Large intestine (tissue), 3 donors: ENCODE data around the gene CDC42BPB. TPM values are rescaled to one million over a fixed set of nuclear protein-coding genes. Genes with fewer than 3 reads are reported as not detected.

Experiments used
- DNase-seq, 2 donors: peaks; one replicate each; pipeline versions ENCODE4 v3.0.0 to v3.0.0-alpha.2; 2013
- H3K27ac ChIP-seq: one replicate; pipeline ENCODE4 v1.5.1; 2013; ENCODE audit warnings: low read length
- H3K27me3 ChIP-seq: 2 replicates; pipeline ENCODE4 v1.6.1; 2013; ENCODE audit warnings: low read length; ENCODE audit not compliant: control insufficient read depth, insufficient read depth
- H3K36me3 ChIP-seq: 2 replicates; pipeline ENCODE4 v1.6.1; 2013; ENCODE audit warnings: low read length; ENCODE audit not compliant: control insufficient read depth, insufficient read depth
- H3K4me1 ChIP-seq: one replicate; pipeline ENCODE4 v1.6.1; 2013; ENCODE audit warnings: low read length; ENCODE audit not compliant: control insufficient read depth, insufficient read depth
- H3K4me3 ChIP-seq: one replicate; pipeline ENCODE4 v1.5.1; 2013; ENCODE audit warnings: low read length
- H3K9me3 ChIP-seq: one replicate; pipeline ENCODE4 v1.6.1; 2013; ENCODE audit warnings: mild to moderate bottlenecking, low read depth, low read length, moderate library complexity; ENCODE audit not compliant: control insufficient read depth
- WGBS: methylation state at CpG from one replicate; pipeline ENCODE4 v1.1.5; 2013; ENCODE audit warnings: low lambda C conversion rate; ENCODE audit not compliant: insufficient coverage; 5-methylcytosine and 5-hydroxymethylcytosine counted together
- polyA plus RNA-seq: library from polyadenylated mRNA; unstranded; fragments of 120-200 nt; gene quantifications from one replicate; pipeline ENCODE4 v1.2.1, GENCODE V29; 2013

CDC42BPB gene
- polyA plus RNA-seq, 1 donor = 72.5 TPM

DNA sequence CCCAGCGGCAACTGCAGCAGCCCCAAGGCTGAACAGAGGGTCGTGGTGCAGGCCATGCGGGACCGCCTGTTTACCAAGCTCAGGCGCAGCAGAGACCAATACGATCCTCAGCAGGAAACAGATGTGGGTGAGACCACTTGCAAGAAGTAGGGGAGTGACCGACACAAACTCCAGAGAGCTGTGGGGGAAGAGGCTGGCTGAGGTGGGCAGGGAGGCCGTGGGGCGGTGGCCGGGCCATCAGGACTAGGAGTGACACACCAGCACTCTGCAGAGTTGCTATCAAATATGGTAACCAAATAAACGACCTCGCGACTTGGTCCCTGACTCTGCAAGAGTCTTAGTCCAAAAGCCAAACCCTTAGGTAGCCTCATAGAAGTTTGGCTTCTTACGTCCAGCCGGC is 104.2 kb downstream of the CDC42BPB start:
- Histone ChIP-seq H3K9me3 (no peaks in the 10 kb centered on the region), H3K4me1 (no peaks in the 10 kb centered on the region), H3K4me3 (no peak overlapping the region), H3K27ac (no peak overlapping the region), H3K27me3 (no peaks in the 10 kb centered on the region), H3K36me3 (peaks cover 84% of the 10 kb centered on the region)
- DNase-seq = no peak
- no CpG with 5 or more reads among the region's 15 CpGs for WGBS

DNA sequence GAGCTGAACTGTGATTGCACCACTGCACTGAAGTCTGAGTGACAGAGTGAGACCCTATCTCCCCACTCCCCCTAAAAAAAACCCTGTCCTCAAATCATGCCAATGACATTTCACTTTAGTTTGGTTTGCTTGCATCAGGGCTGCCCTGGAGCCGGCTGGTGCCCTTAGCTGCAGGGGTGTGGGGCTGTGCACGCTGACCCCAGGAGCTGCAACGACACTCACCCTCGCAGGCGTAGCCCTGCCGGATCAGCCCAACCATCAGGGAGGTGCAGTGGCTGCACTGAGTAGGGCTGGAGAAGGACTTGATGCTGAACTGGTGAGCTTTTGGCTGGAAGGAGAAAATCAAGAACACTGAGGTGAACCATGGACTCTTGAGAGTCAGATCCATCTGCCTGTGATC is 105.1 kb downstream of the CDC42BPB start:
- Histone ChIP-seq H3K4me3 (no peak overlapping the region), H3K27ac (no peak overlapping the region), H3K36me3 (peaks cover 82% of the 10 kb centered on the region), H3K9me3 (no peaks in the 10 kb centered on the region), H3K27me3 (no peaks in the 10 kb centered on the region), H3K4me1 (no peaks in the 10 kb centered on the region)
- DNase-seq = no peak
- no CpG with 5 or more reads among the region's 6 CpGs for WGBS

DNA sequence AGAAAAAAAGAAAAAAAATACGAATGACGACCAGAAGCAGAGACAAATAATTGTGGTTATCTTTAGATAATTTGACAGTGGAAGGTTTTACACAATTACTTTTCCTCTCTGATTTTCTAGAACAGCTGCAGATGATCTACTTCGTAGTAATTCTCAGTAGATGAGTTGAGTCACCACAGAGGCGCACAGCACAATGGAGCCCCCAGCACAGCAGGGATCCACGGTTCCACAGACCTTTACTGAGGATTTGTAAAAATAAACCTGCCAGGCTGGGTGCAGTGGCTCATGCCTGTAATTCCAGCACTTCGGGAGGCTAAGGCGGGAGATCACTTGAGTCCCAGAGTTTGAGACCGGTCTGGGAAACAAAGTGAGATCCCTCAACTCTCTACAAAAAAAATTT is 105.5 kb downstream of the CDC42BPB start:
- DNase-seq = no peak

GRCh38 chr14:102951034-102951433 is 106.3 kb downstream of the CDC42BPB start:
- no peaks in the 10 kb centered on the region for H3K9me3 ChIP-seq
- no peak for DNase-seq
- WGBS = no CpG with 5 or more reads among the region's 10 CpGs
- H3K36me3 ChIP-seq = peaks cover 86% of the 10 kb centered on the region
- no peak overlapping the region for H3K4me3 ChIP-seq
- H3K27ac ChIP-seq = no peak overlapping the region
- H3K4me1 ChIP-seq = no peaks in the 10 kb centered on the region
- H3K27me3 ChIP-seq = no peaks in the 10 kb centered on the region

More for the DNA sequence above, 105.5 kb downstream of the CDC42BPB start:
- Histone ChIP-seq H3K4me1 (no peaks in the 10 kb centered on the region), H3K27ac (no peak overlapping the region), H3K4me3 (no peak overlapping the region), H3K27me3 (no peaks in the 10 kb centered on the region), H3K36me3 (peaks cover 84% of the 10 kb centered on the region), H3K9me3 (no peaks in the 10 kb centered on the region)
- 100% methylated on average over 2 of the region's 8 CpGs for WGBS

DNA sequence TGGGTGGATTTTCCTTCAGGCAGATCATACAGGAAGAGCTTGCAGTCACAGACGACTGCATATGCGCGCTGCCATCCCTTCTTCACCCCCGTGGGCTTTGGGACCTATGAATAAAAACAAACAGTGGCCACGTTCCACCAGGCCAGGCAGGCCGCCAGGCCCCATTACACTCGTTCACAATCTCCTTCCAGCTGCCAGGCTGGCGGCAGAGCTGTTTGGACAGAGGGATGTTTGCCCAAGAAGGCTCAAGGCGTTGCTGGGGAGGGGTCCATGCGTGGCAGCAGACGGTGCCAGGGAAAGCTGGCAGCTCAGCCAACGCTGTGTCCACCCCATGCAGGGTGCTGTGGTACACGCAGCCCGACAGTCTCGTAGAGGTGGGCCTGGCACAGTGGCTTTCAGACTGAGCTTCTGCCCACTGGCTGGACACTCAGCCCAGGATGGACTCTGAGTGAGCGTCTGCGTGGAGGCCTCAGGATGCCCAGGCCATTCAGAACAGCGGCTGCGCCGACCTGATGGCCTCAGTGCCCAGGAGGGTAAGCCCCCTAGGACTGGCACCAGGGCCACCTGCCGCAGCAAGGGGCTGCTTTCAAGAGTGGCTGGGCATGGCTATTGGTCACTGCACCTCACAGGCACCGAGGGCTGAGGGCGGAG is 107.4 kb downstream of the CDC42BPB start:
- no CpG with 5 or more reads among the region's 23 CpGs for WGBS
- H3K27ac ChIP-seq = no peak overlapping the region

GRCh38 chr14:102949062-102949800 is 108.1 kb downstream of the CDC42BPB start:
- no peak overlapping the region for H3K27ac ChIP-seq
- H3K27me3 ChIP-seq = no peaks in the 10 kb centered on the region
- WGBS = no CpG with 5 or more reads among the region's 28 CpGs
- H3K4me3 ChIP-seq = no peak overlapping the region
- H3K4me1 ChIP-seq = no peaks in the 10 kb centered on the region
- no peak for DNase-seq
- peaks cover 4% of the 10 kb centered on the region for H3K9me3 ChIP-seq
- peaks cover 87% of the 10 kb centered on the region for H3K36me3 ChIP-seq

More for the DNA sequence above, 107.4 kb downstream of the CDC42BPB start:
- H3K4me1 ChIP-seq = no peaks in the 10 kb centered on the region
- no peak for DNase-seq
- H3K4me3 ChIP-seq = no peak overlapping the region
- H3K27me3 ChIP-seq = no peaks in the 10 kb centered on the region
- H3K36me3 ChIP-seq = peaks cover 87% of the 10 kb centered on the region
- H3K9me3 ChIP-seq = no peaks in the 10 kb centered on the region

- Histone ChIP-seq H3K9me3 (peaks cover 4% of the 10 kb centered on the region), H3K4me3 (no peak overlapping the region), H3K27me3 (no peaks in the 10 kb centered on the region), H3K4me1 (no peaks in the 10 kb centered on the region), H3K27ac (no peak overlapping the region), H3K36me3 (peaks cover 87% of the 10 kb centered on the region)
- no peak for DNase-seq
- WGBS = no CpG with 5 or more reads among the region's 9 CpGs
Measured at GRCh38 chr14:102948698-102949061, 108.7 kb downstream of the CDC42BPB start.

- WGBS = no CpG with 5 or more reads among the region's 27 CpGs
Measured at GRCh38 chr14:102947321-102948103, 109.8 kb downstream of the CDC42BPB start.

GRCh38 chr14:102945346-102946130 is 111.8 kb downstream of the CDC42BPB start:
- Histone ChIP-seq H3K4me1 (no peaks in the 10 kb centered on the region), H3K36me3 (peaks cover 85% of the 10 kb centered on the region), H3K4me3 (no peak overlapping the region), H3K27me3 (no peaks in the 10 kb centered on the region), H3K27ac (no peak overlapping the region), H3K9me3 (peaks cover 4% of the 10 kb centered on the region)
- DNase-seq = no peak
- 100% methylated on average over 3 of the region's 29 CpGs for WGBS

More at GRCh38 chr14:102947321-102948103, 109.8 kb downstream of the CDC42BPB start:
- no peaks in the 10 kb centered on the region for H3K27me3 ChIP-seq
- no peak overlapping the region for H3K4me3 ChIP-seq
- no peak overlapping the region for H3K27ac ChIP-seq
- peaks cover 85% of the 10 kb centered on the region for H3K36me3 ChIP-seq
- no peak for DNase-seq
- H3K4me1 ChIP-seq = no peaks in the 10 kb centered on the region
- peaks cover 4% of the 10 kb centered on the region for H3K9me3 ChIP-seq
